A673 (cell line): ENCODE measurements around the gene CYTH2. TPM values are rescaled to one million over a fixed set of nuclear protein-coding genes. Genes with fewer than 3 reads are reported as not detected.

Experiments
- BruUV-seq: library from RNA; stranded (reverse); fragments of 400-500 nt; replicated peaks from 2 replicates; lab custom pipeline; 2021; lab: Mats Ljungman, UMichigan
- CTCF ChIA-PET: fragments of 300-600 bp; sonication (Branson Sonifier 250); formaldehyde crosslinking; loops from one replicate; lab custom pipeline; 2022; ENCODE audit warnings: antibody characterized with exemption; lab: Charles Lee
- POLR2A ChIA-PET: fragments of 300-600 bp; sonication (Branson Sonifier 250); formaldehyde crosslinking; loops from one replicate; lab custom pipeline; 2022; ENCODE audit warnings: antibody characterized with exemption; ENCODE audit not compliant: low non-redundant PET; lab: Charles Lee
- DNase-seq: peaks from one replicate; pipeline ENCODE4 v3.0.0-alpha.2; 2015; ENCODE audit warnings: low spot score
- H3K27ac ChIP-seq: fragments of 200-600 bp; sonication (generic); 2 replicates; pipeline ENCODE4 v1.5.1; 2016; ENCODE audit warnings: mixed run types, low read depth, mild to moderate bottlenecking, mixed read lengths, antibody characterized with exemption, low read length; ENCODE audit not compliant: poor library complexity, severe bottlenecking
- H3K27me3 ChIP-seq: fragments of 200-600 bp; sonication (generic); replicated peaks from 2 replicates; pipeline ENCODE4 v1.6.1; 2017; ENCODE audit warnings: mixed run types, low read depth, mild to moderate bottlenecking, mixed read lengths, antibody characterized with exemption, low read length; ENCODE audit not compliant: insufficient read depth, poor library complexity
- H3K36me3 ChIP-seq: fragments of 200-600 bp; sonication (generic); 2 replicates; pipeline ENCODE4 v1.6.1; 2016; ENCODE audit warnings: mixed run types, mild to moderate bottlenecking, mixed read lengths, antibody characterized with exemption, low read length; ENCODE audit not compliant: insufficient read depth, poor library complexity, severe bottlenecking
- H3K4me1 ChIP-seq: fragments of 200-600 bp; sonication (generic); 2 replicates; pipeline ENCODE4 v1.6.1; 2017; ENCODE audit warnings: mixed run types, mild to moderate bottlenecking, mixed read lengths, antibody characterized with exemption, low read length; ENCODE audit not compliant: insufficient read depth, poor library complexity, severe bottlenecking
- H3K4me3 ChIP-seq: fragments of 200-600 bp; sonication (generic); 2 replicates; pipeline ENCODE4 v1.5.1; 2016; ENCODE audit warnings: low read depth, mixed run types, mild to moderate bottlenecking, mixed read lengths, low read length; ENCODE audit not compliant: poor library complexity, severe bottlenecking
- H3K9me3 ChIP-seq: fragments of 200-600 bp; sonication (generic); 2 replicates; pipeline ENCODE4 v1.6.1; 2016; ENCODE audit warnings: mixed run types, low read depth, mild to moderate bottlenecking, mixed read lengths, antibody characterized with exemption, low read length; ENCODE audit not compliant: poor library complexity, severe bottlenecking
- EZH2 ChIP-seq: fragments of 200-600 bp; sonication (generic); IDR thresholded peaks from 2 replicates; pipeline ENCODE4 v1.6.1; 2017; ENCODE audit warnings: borderline replicate concordance, low read depth, mild to moderate bottlenecking, mixed read lengths, antibody characterized with exemption, low read length; ENCODE audit not compliant: poor library complexity, severe bottlenecking
- intact Hi-C: fragments of 100-400 bp; cut with micrococcal nuclease; formaldehyde crosslinking; loops from one replicate; pipeline ENCODE4 v1.10.0; 2022; ENCODE audit not compliant: unreplicated experiment
- total RNA-seq: library from RNA; stranded (reverse); gene quantifications from 2 replicates; pipeline ENCODE4 v1.2.3, GENCODE V29; 2021
- TF ChIP-seq, protein P1 (sequence below): fragments of 300-800, 200-600 bp; sonication (generic); conservative IDR thresholded peaks from 2 replicates; pipeline ENCODE4 v1.5.1; 2017; ENCODE audit warnings: low read depth, mild to moderate bottlenecking, antibody characterized with exemption, low read length, moderate library complexity, mixed read lengths

CYTH2 gene
- total RNA-seq, 1 experiment from 2014 or later: 125 TPM

DNA sequence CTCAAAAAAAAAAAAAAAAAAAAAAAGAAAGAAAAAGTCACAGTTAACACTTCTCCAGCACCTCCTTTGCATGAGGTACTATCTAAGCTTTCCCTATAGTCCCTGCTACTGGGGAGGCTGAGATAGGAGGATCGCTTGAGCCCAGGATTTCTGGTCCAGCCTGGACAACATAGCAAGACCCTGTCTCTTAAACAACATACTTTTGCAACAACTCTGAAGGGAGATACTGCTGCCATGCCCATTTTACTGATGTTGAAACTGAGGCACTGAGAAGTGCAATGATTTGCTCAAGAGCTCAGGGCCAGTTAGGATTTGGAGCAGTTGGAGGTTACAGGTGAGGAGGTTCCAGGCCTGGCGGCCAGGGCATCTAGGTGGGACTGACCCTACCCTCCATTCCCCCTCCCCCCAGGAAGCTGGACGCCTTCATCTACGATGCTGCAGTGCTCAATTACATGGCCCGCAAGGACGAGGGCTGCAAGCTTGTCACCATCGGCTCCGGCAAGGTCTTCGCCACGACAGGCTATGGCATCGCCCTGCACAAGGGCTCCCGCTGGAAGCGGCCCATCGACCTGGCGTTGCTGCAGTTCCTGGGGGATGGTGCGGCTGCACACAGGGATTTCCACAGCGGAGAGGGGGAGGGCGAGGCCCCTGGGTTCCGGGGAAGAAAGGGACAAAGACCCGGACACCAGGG is 27.7 kb upstream of the CYTH2 start:
- intact Hi-C loops: no loop called here
- H3K27me3 ChIP-seq: no peaks in the 10 kb centered on the region
- no peak overlapping the region for H3K27ac ChIP-seq
- H3K9me3 ChIP-seq: no peaks in the 10 kb centered on the region
- POLR2A ChIA-PET: no interaction called here
- H3K4me3 ChIP-seq: no peak overlapping the region
- peaks cover 18% of the 10 kb centered on the region for H3K4me1 ChIP-seq
- DNase-seq: no peak
- TF ChIP-seq, protein P1, sequence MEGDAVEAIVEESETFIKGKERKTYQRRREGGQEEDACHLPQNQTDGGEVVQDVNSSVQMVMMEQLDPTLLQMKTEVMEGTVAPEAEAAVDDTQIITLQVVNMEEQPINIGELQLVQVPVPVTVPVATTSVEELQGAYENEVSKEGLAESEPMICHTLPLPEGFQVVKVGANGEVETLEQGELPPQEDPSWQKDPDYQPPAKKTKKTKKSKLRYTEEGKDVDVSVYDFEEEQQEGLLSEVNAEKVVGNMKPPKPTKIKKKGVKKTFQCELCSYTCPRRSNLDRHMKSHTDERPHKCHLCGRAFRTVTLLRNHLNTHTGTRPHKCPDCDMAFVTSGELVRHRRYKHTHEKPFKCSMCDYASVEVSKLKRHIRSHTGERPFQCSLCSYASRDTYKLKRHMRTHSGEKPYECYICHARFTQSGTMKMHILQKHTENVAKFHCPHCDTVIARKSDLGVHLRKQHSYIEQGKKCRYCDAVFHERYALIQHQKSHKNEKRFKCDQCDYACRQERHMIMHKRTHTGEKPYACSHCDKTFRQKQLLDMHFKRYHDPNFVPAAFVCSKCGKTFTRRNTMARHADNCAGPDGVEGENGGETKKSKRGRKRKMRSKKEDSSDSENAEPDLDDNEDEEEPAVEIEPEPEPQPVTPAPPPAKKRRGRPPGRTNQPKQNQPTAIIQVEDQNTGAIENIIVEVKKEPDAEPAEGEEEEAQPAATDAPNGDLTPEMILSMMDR: no peak
- no peak for TF ChIP-seq EZH2
- BruUV-seq: no TSS peak
- CTCF ChIA-PET: no interaction called here
- H3K36me3 ChIP-seq: no peaks in the 10 kb centered on the region

DNA sequence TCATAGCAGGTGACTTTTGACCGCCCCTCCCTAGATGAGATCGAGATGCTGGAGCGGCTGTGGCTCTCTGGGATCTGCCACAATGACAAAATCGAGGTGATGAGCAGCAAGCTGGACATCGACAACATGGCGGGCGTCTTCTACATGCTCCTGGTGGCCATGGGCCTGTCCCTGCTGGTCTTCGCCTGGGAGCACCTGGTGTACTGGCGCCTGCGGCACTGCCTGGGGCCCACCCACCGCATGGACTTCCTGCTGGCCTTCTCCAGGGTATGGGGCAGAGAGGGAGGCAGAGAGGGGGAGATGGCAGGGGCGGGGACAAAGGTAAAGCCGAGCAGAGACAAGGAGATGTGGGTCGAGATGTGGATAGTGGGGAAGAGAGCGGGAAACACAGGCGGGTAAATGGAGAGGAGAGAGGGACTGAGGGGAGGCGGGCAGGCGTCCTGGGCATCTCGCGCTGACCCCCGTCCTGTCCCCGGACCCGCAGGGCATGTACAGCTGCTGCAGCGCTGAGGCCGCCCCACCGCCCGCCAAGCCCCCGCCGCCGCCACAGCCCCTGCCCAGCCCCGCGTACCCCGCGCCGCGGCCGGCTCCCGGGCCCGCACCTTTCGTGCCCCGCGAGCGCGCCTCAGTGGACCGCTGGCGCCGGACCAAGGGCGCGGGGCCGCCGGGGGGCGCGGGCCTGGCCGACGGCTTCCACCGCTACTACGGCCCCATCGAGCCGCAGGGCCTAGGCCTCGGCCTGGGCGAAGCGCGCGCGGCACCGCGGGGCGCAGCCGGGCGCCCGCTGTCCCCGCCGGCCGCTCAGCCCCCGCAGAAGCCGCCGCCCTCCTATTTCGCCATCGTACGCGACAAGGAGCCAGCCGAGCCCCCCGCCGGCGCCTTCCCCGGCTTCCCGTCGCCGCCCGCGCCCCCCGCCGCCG is 26.8 kb upstream of the CYTH2 start:
- Histone ChIP-seq H3K27ac (no peak overlapping the region), H3K27me3 (no peaks in the 10 kb centered on the region), H3K36me3 (peaks cover 7% of the 10 kb centered on the region), H3K4me3 (no peak overlapping the region), H3K4me1 (peaks cover 18% of the 10 kb centered on the region), H3K9me3 (no peaks in the 10 kb centered on the region)
- ChIA-PET POLR2A (no interaction called here), CTCF (no interaction called here)
- intact Hi-C loops: no loop called here
- BruUV-seq: no TSS peak
- no peak for DNase-seq
- TF ChIP-seq EZH2: no peak
- TF ChIP-seq, protein P1: no peak

DNA sequence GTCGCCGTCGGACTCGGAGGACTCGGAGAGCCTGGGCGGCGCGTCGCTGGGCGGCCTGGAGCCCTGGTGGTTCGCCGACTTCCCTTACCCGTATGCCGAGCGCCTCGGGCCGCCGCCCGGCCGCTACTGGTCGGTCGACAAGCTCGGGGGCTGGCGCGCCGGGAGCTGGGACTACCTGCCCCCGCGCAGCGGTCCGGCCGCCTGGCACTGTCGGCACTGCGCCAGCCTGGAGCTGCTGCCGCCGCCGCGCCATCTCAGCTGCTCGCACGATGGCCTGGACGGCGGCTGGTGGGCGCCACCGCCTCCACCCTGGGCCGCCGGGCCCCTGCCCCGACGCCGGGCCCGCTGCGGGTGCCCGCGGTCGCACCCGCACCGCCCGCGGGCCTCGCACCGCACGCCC is 25.9 kb upstream of the CYTH2 start:
- ChIA-PET POLR2A (no interaction called here), CTCF (interaction anchor here (0.6 kb wide), 1 partner anchor 561 kb away, joined by 3 read pairs; no protein-coding TSS in a partner anchor)
- Histone ChIP-seq H3K9me3 (no peaks in the 10 kb centered on the region), H3K4me1 (peaks cover 13% of the 10 kb centered on the region), H3K27me3 (no peaks in the 10 kb centered on the region), H3K4me3 (peak overlapping the region; percentile 94), H3K36me3 (peaks cover 16% of the 10 kb centered on the region), H3K27ac (no peak overlapping the region)
- BruUV-seq: no TSS peak
- TF ChIP-seq, protein P1: no peak
- no peak for TF ChIP-seq EZH2
- peak; percentile 41 for DNase-seq
- intact Hi-C loops: no loop called here
